ENCODE data around the gene NES. TPM values are rescaled to one million over a fixed set of nuclear protein-coding genes. Genes with fewer than 3 reads are reported as not detected.
A peak's percentile ranks its signal among the peaks of the same experiment; 100 is the strongest.

The NES gene
- polyA plus RNA-seq, 3 donors = not detected

GRCh38 chr1:156659988-156660751, 17.0 kb downstream of the NES start:
- peak; percentile 91 to 98 (median 95) for DNase-seq
- Mint-ChIP-seq H3K27ac (peak overlapping the region; percentile 74 to 85 (median 82)), H3K4me3 (peak overlapping the region; percentile 51 to 74), H3K9me3 (peaks cover 0 to 17% (median 5%) of the 10 kb centered on the region in 7 donors), H3K36me3 (peaks cover 0 to 3% of the 10 kb centered on the region in 2 donors), H3K27me3 (ENCODE audit: low read depth in 3 of 3) (peaks cover 42 to 59% (median 45%) of the 10 kb centered on the region in 3 donors), H3K4me1 (peaks cover 74% of the 10 kb centered on the region)
- no peaks in the 10 kb centered on the region for H3K36me3 ChIP-seq (replicated peaks in 1 of 2; ENCODE audit: control insufficient read depth in 1 of 2, insufficient read depth in 2 of 2, low read length in 2 of 2)
- no peak overlapping the region for H2AFZ ChIP-seq (ENCODE audit: insufficient read depth, low read depth, low read length, poor library complexity, severe bottlenecking)
- H3K4me2 ChIP-seq (replicated peaks; ENCODE audit: extremely low read depth, low read length, poor library complexity, severe bottlenecking) = peak overlapping the region; percentile 45
- H3K4me1 ChIP-seq (ENCODE audit: control insufficient read depth in 1 of 2, insufficient read depth in 2 of 2, low read length in 2 of 2) = peaks cover 73 to 80% of the 10 kb centered on the region in 2 donors
- no peaks in the 10 kb centered on the region for H4K20me1 ChIP-seq (ENCODE audit: insufficient read depth, low read length)
- H3K79me2 ChIP-seq (ENCODE audit: insufficient read depth, low read length) = no peaks in the 10 kb centered on the region
- peaks cover 0 to 15% of the 10 kb centered on the region in 2 donors for H3K9me3 ChIP-seq (replicated peaks in 1 of 2; ENCODE audit: control insufficient read depth in 1 of 2, insufficient read depth in 1 of 2, low read length in 2 of 2)
- peaks cover 22 to 40% of the 10 kb centered on the region in 2 donors for H3K27me3 ChIP-seq (ENCODE audit: control insufficient read depth in 2 of 2, insufficient read depth in 2 of 2, low read length in 2 of 2)
- WGBS (ENCODE audit: insufficient coverage) = 13% methylated on average over 35 of the region's 38 CpGs
- no peak overlapping the region for H3K4me3 ChIP-seq (replicated peaks in 1 of 3; ENCODE audit: low read depth in 2 of 3, low read length in 3 of 3)
- TF ChIP-seq, protein P1, sequence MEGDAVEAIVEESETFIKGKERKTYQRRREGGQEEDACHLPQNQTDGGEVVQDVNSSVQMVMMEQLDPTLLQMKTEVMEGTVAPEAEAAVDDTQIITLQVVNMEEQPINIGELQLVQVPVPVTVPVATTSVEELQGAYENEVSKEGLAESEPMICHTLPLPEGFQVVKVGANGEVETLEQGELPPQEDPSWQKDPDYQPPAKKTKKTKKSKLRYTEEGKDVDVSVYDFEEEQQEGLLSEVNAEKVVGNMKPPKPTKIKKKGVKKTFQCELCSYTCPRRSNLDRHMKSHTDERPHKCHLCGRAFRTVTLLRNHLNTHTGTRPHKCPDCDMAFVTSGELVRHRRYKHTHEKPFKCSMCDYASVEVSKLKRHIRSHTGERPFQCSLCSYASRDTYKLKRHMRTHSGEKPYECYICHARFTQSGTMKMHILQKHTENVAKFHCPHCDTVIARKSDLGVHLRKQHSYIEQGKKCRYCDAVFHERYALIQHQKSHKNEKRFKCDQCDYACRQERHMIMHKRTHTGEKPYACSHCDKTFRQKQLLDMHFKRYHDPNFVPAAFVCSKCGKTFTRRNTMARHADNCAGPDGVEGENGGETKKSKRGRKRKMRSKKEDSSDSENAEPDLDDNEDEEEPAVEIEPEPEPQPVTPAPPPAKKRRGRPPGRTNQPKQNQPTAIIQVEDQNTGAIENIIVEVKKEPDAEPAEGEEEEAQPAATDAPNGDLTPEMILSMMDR (IDR thresholded peaks at IDR 0.05) = peak; percentile 99
- H3K9ac ChIP-seq (ENCODE audit: insufficient read depth, low read length, poor library complexity, severe bottlenecking) = no peak overlapping the region
- intact Hi-C loops (cut with micrococcal nuclease) = loop anchor here in 1 of 2 donors (5.0 kb wide), 1 partner anchor 67 kb away; the partner anchor contains the start of genes ISG20L2 and METTL25B
- H3K27ac ChIP-seq (ENCODE audit: low read depth in 1 of 2, low read length in 2 of 2) = no peak overlapping the region

DNA sequence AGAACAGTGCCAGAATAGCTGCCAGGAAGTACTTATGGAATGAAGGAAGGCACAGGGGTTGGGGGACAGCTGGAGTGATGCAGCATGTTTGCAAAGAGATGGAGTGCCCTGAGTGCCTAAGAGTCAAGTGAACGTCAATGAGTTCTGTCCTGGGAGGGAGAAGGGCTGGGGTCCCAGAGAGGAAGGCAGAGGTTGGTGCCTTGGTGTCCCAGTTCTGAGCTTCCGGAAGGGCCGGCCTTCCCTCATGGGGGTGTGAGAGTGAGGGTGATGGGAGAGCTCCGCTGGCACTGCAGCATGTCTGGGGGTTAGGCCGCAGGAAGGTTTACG, 17.6 kb downstream of the NES start:
- peaks cover 0 to 18% (median 7%) of the 10 kb centered on the region in 7 donors for H3K9me3 Mint-ChIP-seq
- peak overlapping the region; percentile 51 to 74 for H3K4me3 Mint-ChIP-seq
- peak overlapping the region in 4 of 7 donors; percentile 37 to 77 (median 65) for H3K27ac Mint-ChIP-seq
- Histone ChIP-seq H3K36me3 (replicated peaks in 1 of 2; ENCODE audit: control insufficient read depth in 1 of 2, insufficient read depth in 2 of 2, low read length in 2 of 2) (no peaks in the 10 kb centered on the region), H3K27ac (ENCODE audit: low read depth in 1 of 2, low read length in 2 of 2) (no peak overlapping the region), H3K27me3 (ENCODE audit: control insufficient read depth in 2 of 2, insufficient read depth in 2 of 2, low read length in 2 of 2) (peaks cover 27 to 45% of the 10 kb centered on the region in 2 donors), H3K9ac (ENCODE audit: insufficient read depth, low read length, poor library complexity, severe bottlenecking) (no peak overlapping the region), H2AFZ (ENCODE audit: insufficient read depth, low read depth, low read length, poor library complexity, severe bottlenecking) (no peak overlapping the region), H4K20me1 (ENCODE audit: insufficient read depth, low read length) (no peaks in the 10 kb centered on the region), H3K79me2 (ENCODE audit: insufficient read depth, low read length) (no peaks in the 10 kb centered on the region), H3K4me3 (replicated peaks in 1 of 3; ENCODE audit: low read depth in 2 of 3, low read length in 3 of 3) (no peak overlapping the region), H3K9me3 (replicated peaks in 1 of 2; ENCODE audit: control insufficient read depth in 1 of 2, insufficient read depth in 1 of 2, low read length in 2 of 2) (peaks cover 0 to 15% of the 10 kb centered on the region in 2 donors), H3K4me2 (replicated peaks; ENCODE audit: extremely low read depth, low read length, poor library complexity, severe bottlenecking) (peak overlapping the region; percentile 45), H3K4me1 (ENCODE audit: control insufficient read depth in 1 of 2, insufficient read depth in 2 of 2, low read length in 2 of 2) (peaks cover 68 to 74% of the 10 kb centered on the region in 2 donors)
- intact Hi-C loops (cut with micrococcal nuclease) = no loop called here
- WGBS (ENCODE audit: insufficient coverage) = 20% methylated on average over 6 of the region's 6 CpGs
- DNase-seq = no peak
- H3K4me1 Mint-ChIP-seq = peaks cover 69% of the 10 kb centered on the region
- TF ChIP-seq, protein P1 (IDR thresholded peaks at IDR 0.05) = no peak
- H3K36me3 Mint-ChIP-seq = peaks cover 0 to 3% of the 10 kb centered on the region in 2 donors
- peaks cover 46 to 60% (median 47%) of the 10 kb centered on the region in 3 donors for H3K27me3 Mint-ChIP-seq (ENCODE audit: low read depth in 3 of 3)
